OCI-M1 (cell line): ENCODE results near the gene RNF166.

Experiments
- DNase-seq: peaks from one replicate; lab custom pipeline; 2025; lab: John Stamatoyannopoulos, UW

Gene RNF166

GRCh38 chr16:88723911-88724310, 17.7 kb upstream of the RNF166 start:
- no peak for DNase-seq

DNA sequence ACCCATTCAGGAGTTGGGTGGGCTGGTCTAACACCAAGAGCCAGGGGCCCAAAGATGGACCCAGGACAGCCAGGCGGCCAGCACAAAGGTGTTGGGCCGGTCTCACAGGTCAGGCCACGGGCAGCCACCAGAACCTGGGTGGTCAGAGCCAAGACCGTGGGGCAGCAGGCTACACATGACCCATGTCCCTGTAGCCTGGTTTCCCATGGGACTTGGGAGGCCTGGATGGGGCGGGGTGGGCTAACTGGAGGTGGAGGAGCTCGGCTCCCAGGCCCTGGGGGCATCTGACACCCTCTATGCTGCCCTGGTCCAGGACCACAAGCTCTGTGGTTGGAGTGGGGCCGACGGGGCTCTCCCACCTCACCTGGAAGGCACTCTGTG, 17.3 kb upstream of the RNF166 start:
- no peak for DNase-seq

DNA sequence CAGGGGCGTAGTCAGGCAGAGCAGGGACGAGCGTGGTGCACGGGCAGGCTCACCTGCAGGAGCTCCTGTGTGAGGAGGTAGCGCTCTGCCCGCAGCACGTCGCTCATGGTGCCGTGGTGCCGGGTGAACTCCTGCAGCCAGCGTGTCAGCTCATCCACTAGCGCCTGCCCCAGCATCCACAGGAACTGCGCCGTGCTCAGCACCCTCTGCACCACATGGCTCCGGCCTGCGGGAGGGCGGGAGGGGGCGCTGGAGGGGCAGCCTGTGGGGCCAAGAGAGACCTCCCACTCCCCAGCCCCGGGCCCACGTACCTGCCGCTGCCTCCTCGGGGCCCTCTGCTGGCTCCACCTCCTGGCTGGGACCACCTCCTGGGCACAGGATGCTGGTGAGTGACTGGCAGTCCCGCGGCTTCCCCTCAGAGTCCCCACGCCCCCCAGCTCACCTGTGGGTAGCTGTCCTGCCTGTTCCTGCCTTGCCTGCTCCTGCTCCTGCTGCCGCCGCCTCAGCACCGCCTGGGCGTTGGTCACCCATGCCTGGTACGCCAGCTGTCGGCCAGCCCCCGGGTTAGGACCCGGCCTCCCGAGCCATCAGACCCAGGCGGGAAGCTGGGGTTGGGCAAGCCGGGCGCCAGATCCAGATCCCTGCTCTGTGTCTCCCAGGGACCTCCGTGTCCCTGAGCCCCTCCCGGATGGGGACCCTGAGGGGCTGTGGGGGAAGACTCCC, 16.7 kb upstream of the RNF166 start:
- DNase-seq = no peak

DNA sequence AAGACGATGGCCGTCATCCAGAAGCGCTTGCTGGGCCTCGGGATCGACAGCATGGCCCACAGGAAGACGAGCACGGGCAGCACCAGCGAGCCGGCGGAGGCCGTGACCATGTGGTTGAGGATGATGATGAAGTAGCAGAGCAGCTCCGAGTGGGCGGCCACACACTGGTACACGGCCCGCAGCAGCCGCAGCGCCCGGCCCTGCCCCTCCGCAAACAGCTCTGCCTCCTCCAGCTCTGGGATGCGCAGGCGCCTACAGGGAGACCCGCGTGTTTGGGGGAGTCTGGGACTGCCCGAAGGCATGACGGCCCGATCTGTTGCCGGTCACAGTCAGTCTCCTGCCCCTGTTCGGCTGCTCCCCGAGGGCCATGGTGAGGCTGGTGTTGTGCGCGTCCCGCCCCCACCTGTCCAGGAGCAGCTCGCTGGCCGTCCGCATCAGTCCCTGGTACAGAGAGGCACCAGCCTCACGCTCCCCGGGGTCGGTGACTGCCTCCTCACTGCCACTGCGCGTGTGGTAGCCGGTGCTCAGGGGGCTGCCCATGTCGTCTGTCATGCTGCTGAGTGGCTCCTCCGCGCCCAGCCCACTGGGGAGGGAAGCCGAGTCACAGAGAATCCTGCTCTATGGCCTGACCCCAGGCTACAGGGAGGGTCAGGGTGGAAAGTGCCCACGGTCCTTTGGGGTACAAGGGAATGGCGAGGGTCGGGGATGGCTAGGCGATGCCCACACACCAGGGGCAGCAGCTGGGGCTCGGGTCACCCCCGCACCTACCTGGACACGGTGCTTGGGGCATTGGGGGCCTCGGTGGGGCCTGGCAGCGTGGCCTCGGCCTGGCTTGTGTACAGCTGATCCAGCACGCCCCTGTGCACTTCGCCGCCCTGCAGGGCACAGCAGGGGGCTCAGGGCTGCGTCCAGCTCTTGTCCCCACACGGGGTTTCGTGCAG, 15.9 kb upstream of the RNF166 start:
- no peak for DNase-seq

- DNase-seq = no peak
Measured at GRCh38 chr16:88721236-88721635, 15.0 kb upstream of the RNF166 start.

DNA sequence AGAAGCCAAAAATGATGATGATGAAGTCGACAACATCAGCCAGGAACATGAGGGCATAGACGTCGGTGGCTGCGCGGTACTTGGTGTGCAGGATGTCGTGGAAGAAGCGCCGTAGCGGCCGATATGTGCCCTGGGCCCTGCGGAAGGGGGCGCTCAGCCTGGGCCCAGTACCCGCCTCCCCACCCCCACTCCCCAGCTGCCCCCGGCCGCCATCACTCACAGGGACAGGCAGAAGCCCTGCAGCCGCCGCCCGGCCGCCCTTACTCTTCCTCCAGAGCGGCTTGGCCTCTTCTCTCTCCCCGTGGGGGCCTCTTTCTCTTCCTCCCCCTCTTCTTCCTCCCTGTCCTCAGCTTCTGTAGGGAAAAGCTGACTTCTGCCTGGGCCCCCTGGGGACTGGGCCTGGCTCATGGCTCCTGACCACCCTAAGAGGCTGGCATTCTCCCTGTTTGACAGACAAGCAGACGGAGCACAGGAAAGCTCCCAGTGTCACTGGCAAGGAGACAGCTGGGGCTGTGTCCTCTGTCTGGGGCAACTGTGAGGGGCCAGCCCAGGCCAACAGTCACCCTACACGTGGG, 14.3 kb upstream of the RNF166 start:
- no peak for DNase-seq

DNA sequence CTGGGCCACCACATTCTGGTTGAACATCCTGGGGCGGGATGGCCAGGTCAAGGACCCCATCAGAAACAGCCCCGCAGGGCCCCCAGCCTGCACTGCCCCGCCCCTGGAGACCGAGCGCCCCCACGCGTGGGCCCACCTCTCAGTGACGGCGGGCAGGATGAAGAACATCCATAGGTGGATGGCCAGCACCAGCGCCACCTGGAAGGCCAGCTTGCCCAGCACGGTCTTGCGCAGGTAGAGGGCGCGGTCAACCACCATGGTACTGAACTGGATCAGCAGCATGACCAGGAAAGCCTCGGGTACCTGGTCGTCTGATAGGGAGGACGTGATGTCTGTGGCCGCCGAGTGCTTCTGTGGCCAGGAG, 13.7 kb upstream of the RNF166 start:
- no peak for DNase-seq

GRCh38 chr16:88719267-88719932, 13.2 kb upstream of the RNF166 start:
- no peak for DNase-seq

GRCh38 chr16:88718178-88718577, 12.0 kb upstream of the RNF166 start:
- no peak for DNase-seq

DNA sequence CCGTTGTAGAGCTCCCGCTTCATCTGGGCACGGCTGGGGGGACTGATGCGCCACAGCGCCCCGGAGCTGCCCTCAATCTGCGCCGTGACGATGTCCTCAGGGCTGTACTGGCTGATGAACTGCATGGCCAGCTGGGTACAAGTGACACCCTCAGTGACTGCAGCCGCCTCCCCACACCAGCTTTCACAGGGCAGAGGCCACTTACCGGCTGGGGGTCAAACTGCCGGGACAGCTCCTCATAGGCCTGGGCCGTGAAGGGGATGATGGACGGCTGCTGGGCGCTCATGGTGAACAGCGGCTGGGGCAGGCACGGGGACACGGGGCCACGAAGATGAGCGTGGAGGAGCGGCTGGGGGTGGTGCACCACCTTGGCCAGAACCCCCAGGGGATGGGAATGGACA, 10.4 kb upstream of the RNF166 start:
- no peak for DNase-seq

- no peak for DNase-seq
Measured at GRCh38 chr16:88716201-88716600, 10.0 kb upstream of the RNF166 start.

DNA sequence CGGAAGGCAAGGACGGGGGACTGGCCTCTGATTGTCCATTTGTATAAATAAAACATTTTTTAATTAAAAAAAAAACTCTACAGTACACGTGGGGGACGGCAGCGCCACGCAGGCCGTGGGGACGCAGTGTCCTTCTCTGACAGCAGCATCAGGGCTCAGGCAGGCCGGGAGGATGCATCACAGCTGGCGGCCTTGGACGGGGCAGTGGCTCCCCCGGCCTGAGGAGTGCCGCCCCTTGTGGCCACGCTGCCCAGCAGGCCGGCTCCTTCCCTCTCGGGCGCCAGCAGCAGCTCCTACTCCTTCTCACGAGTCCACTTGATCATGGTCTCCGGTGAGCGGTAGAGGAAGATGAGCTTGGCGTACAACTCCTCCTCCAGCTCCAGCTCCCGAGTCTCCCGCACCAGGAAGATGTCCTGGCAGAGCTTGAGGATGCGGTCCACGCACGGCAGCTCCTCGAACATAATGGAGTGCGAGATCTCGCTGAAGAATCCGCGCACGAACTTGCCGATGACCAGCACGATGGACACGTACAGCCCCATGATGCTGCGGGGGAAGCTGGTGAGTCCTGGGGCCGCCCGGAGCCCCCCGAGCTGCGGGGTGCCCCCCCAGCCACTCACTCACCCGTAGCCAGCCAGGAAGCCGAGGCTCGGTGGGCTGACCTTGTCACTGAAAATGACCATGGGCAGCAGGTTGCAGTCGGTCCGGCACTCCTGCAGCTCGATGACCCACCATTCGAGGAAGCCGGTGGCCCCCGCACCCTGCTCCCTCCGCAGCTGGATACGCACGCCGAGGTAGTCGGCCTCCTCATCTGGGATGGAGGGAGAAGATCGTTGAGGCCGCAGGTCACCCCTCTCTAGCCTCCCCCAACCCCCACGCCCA, 9.3 kb upstream of the RNF166 start:
- DNase-seq = no peak

DNA sequence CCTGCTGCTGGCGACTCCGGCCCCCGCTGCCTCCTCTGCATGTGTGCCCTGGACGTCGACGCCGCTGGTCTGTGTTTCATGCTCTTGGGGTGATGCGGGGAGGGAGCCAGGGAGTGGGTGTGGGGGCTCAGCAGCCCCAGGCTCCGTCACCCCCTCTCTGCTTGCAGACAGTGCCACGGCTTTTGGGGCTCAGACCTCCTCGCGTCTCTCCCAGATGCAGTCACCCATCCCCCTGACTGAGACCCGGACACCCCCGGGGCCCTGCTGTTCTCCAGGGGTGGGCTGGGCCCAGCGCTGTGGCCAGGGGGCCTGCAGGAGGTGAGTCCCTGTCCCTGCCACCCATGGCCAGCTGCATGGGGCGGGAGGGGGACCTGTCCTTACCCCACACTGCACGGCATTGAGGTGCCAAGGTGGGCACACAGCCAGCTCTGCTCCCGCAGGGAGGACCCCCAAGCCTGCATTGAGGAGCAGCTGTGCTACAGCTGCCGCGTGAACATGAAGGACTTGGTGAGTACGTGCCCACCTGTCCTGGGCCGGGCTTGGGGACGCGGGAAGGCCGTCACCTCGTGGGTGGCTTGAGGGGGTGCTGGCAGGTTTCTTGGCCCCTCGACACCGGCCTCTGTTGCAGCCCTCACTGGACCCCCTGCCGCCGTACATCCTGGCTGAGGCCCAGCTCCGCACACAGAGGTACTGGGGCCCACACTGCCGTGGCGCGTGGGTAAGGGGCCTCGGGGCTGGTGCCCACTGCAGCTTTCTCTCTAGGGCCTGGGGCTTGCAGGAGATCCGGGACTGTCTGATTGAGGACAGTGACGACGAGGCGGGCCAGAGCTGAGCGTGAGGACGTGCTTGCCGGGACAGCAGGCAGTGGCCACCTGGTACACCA, 8.5 kb upstream of the RNF166 start:
- DNase-seq = no peak

DNA sequence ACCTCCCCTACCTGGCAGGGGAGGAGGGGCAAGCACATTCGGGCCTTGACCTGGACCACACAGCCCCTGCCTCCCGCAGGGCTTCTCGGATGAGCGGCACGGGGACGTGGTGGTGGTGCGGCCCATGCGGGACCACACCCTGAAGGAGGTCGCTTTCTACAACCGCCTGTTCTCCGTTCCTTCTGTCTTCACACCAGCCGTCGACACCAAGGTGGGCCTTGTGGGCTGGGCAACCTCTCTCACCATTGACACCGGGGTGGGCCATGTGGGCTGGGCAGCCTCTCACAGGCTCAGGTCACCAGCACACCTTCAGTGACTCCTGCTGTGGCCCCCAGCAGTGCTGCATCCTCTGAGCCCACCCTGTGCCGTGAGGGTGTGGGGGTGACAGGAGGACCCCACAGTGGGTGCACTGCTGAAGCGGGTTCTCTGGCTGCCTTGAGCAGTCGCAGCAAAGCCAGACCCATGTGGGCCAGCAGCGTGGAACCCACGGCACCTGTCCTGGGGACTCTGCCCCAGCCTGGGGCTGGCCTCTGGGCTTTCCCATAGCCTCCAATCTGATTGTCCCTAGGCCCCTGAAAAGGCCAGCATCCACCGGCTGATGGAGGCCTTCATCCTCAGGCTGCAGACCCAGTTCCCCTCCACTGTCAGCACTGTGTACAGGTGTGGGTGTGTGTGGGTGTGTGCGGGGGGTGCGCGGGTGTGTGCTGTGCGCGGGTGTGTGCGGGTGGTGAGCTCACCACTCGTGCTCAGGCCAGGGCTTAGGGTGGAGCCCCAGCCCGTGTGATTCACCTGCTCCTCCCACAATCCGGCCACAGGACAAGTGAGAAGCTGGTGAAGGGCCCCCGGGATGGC, 7.6 kb upstream of the RNF166 start:
- no peak for DNase-seq

DNA sequence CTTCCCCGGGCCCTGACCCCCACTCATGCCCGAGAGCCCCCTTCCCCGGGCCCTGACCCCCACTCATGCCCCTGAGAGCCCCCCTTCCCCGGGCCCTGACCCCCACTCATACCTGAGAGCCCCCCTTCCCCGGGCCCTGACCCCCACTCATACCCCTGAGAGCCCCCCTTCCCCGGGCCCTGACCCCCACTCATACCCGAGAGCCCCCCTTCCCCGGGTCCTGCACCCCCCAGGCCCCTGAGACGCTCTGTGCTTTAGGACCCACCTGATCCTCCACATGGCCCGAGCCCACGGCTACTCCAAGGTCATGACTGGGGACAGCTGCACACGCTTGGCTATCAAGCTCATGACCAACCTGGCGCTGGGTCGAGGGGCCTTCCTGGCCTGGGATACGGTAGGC, 6.8 kb upstream of the RNF166 start:
- DNase-seq = no peak

GRCh38 chr16:88712362-88712979, 6.3 kb upstream of the RNF166 start:
- DNase-seq = no peak

DNA sequence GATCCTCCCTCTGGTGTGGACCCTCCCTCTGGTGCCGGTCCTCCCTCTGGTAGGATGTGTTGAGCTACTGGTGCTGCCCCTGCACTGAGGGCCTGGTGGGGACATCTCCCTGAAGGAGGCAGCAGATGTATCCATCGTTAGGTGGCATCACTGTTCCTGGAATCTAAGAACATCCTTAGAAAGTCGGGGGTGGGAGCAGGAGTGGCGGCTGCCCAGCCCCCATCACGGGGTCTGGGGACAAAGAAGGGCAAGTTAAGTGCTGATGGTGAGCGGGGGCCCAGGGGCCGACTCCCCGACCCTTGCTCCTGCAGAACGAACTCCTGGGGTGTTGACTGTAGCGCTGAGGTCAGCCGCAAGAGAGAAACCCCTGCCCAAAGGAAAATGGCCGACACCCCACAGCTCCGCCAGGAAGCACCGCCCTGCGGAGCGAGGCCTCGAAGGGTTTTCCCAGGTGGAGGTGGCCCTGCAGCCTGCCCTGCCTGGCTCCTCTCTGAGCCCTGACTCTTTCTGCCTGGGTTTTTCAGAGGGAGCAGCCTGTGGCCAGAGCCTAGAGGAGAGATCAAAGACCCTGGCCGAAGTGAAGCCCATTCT, 5.6 kb upstream of the RNF166 start:
- no peak for DNase-seq

DNA sequence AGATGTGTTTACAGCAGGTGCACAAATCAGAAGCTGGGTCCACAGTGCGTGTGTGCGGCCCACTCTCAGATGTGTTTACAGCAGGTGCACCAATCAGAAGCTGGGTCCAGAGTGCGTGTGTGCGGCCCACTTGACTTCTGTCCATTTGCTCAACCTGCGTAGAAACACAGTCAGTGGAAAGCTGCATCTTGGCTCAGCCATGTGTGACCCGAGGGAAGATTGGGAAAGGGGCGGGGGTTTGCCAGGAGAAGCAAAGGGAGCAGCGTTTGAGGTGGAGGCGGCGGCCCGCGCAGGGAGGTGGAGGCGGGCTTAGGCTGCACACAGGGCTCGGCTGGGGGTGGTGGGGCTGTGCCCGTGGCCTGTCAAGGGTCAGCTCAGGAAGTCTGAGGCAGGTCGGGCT, 4.3 kb upstream of the RNF166 start:
- DNase-seq = no peak
